Activated naive CD8-positive, alpha-beta T cell treated with anti-CD3 and anti-CD28 coated beads, Interleukin-2, amount 50 U/mL, for 24 hours (primary cell): ENCODE results near the gene FNTB.
A peak's percentile ranks its signal among the peaks of the same experiment; 100 is the strongest.

Experiments
- ATAC-seq: fragments of 150-1000 bp; cut with Tn5 transposase; one replicate; pipeline ENCODE4 v1.10.0; 2021
- DNase-seq: peaks from one replicate; pipeline ENCODE4 v3.0.0; 2021
- H3K27ac Mint-ChIP-seq: one replicate; pipeline ENCODE4 v1.8.0; 2021; ENCODE audit warnings: mild to moderate bottlenecking, mixed read lengths
- H3K27me3 Mint-ChIP-seq: one replicate; pipeline ENCODE4 v1.8.0; 2021; ENCODE audit warnings: mixed read lengths
- H3K36me3 Mint-ChIP-seq: one replicate; pipeline ENCODE4 v1.8.0; 2021; ENCODE audit warnings: low read depth, mixed read lengths
- H3K4me1 Mint-ChIP-seq: one replicate; pipeline ENCODE4 v1.8.0; 2021; ENCODE audit warnings: mixed read lengths
- H3K4me3 Mint-ChIP-seq: one replicate; pipeline ENCODE4 v1.8.0; 2021; ENCODE audit warnings: mild to moderate bottlenecking, moderate library complexity, mixed read lengths
- H3K9me3 Mint-ChIP-seq: one replicate; pipeline ENCODE4 v1.8.0; 2021; ENCODE audit warnings: mixed read lengths

Gene FNTB

GRCh38 chr14:64947710-64948611 lies 38.7 kb upstream of the FNTB start:
- Mint-ChIP-seq H3K9me3 (no peaks in the 10 kb centered on the region), H3K4me3 (no peak overlapping the region), H3K27ac (no peak overlapping the region), H3K4me1 (peaks cover 14% of the 10 kb centered on the region), H3K27me3 (no peaks in the 10 kb centered on the region), H3K36me3 (peaks cover 9% of the 10 kb centered on the region)
- ATAC-seq (no peak), DNase-seq (no peak)

GRCh38 chr14:64948612-64949210 lies 38.0 kb upstream of the FNTB start:
- Mint-ChIP-seq H3K27ac (no peak overlapping the region), H3K36me3 (peaks cover 9% of the 10 kb centered on the region), H3K9me3 (no peaks in the 10 kb centered on the region), H3K4me3 (no peak overlapping the region), H3K27me3 (no peaks in the 10 kb centered on the region), H3K4me1 (peaks cover 10% of the 10 kb centered on the region)
- no peak for ATAC-seq
- DNase-seq: no peak

- Mint-ChIP-seq H3K27me3 (no peaks in the 10 kb centered on the region), H3K27ac (no peak overlapping the region), H3K9me3 (no peaks in the 10 kb centered on the region), H3K36me3 (peaks cover 6% of the 10 kb centered on the region), H3K4me1 (peaks cover 6% of the 10 kb centered on the region), H3K4me3 (no peak overlapping the region)
- ATAC-seq (no peak), DNase-seq (no peak)
Observed at GRCh38 chr14:64950889-64951288, 35.8 kb upstream of the FNTB start.

DNA sequence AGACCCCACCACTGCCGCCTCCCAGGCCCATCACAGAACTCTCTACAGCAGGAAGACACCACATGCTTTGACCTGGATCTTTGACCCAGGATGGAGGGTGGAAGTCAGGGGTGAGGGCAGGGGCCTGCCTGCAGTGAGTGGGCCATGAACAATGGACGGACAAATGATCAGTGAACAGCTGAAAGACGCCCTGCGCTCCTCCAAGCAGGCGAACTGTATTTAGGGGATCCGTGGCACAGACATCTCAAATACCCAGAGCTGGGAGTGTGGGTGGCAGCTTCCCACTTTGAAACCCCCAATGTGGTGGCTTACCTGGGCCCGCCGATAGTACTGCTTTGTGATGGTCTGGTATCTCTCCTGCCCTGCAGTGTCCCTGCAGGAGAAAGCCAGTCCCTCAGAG lies 35.4 kb upstream of the FNTB start:
- ATAC-seq (no peak), DNase-seq (no peak)
- Mint-ChIP-seq H3K4me3 (no peak overlapping the region), H3K27ac (no peak overlapping the region), H3K36me3 (peaks cover 6% of the 10 kb centered on the region), H3K4me1 (peaks cover 6% of the 10 kb centered on the region), H3K27me3 (no peaks in the 10 kb centered on the region), H3K9me3 (no peaks in the 10 kb centered on the region)

DNA sequence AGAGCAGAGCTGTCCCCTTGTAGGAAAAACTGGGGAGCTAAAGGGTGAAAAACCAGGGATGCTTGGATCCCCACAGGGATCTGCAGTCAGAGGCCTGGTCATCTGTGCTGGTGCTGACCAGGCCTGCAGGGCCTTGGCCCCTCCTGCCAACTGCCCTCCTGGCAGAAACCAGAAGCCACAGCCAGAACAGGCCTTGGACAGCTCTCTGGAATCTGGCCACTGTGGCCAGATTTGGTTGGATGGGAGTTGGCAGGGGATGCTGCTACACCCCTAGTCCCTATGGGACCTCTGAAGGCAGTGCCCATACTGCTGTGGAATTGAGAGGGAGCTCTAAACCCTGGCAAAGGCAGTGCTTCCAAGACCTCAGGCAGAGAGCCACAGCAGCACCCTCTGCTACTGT lies 35.0 kb upstream of the FNTB start:
- no peak for ATAC-seq
- peaks cover 6% of the 10 kb centered on the region for H3K4me1 Mint-ChIP-seq
- H3K27me3 Mint-ChIP-seq: no peaks in the 10 kb centered on the region
- no peaks in the 10 kb centered on the region for H3K9me3 Mint-ChIP-seq
- no peak for DNase-seq
- H3K4me3 Mint-ChIP-seq: no peak overlapping the region
- H3K36me3 Mint-ChIP-seq: peaks cover 6% of the 10 kb centered on the region
- no peak overlapping the region for H3K27ac Mint-ChIP-seq

- Mint-ChIP-seq H3K27ac (no peak overlapping the region), H3K4me3 (no peak overlapping the region), H3K36me3 (peaks cover 6% of the 10 kb centered on the region), H3K27me3 (no peaks in the 10 kb centered on the region), H3K4me1 (peaks cover 6% of the 10 kb centered on the region), H3K9me3 (no peaks in the 10 kb centered on the region)
- ATAC-seq (peak; percentile 62), DNase-seq (no peak)
Observed at GRCh38 chr14:64952598-64953309, 33.9 kb upstream of the FNTB start.

GRCh38 chr14:64953310-64953654 lies 33.4 kb upstream of the FNTB start:
- H3K36me3 Mint-ChIP-seq: peaks cover 6% of the 10 kb centered on the region
- no peaks in the 10 kb centered on the region for H3K9me3 Mint-ChIP-seq
- ATAC-seq (no peak), DNase-seq (no peak)
- H3K27me3 Mint-ChIP-seq: no peaks in the 10 kb centered on the region
- H3K4me3 Mint-ChIP-seq: no peak overlapping the region
- H3K4me1 Mint-ChIP-seq: peaks cover 6% of the 10 kb centered on the region
- H3K27ac Mint-ChIP-seq: no peak overlapping the region

GRCh38 chr14:64953661-64954060 lies 33.0 kb upstream of the FNTB start:
- Mint-ChIP-seq H3K9me3 (no peaks in the 10 kb centered on the region), H3K27ac (no peak overlapping the region), H3K27me3 (no peaks in the 10 kb centered on the region), H3K36me3 (peaks cover 6% of the 10 kb centered on the region), H3K4me1 (peaks cover 6% of the 10 kb centered on the region), H3K4me3 (no peak overlapping the region)
- DNase-seq (no peak), ATAC-seq (no peak)

DNA sequence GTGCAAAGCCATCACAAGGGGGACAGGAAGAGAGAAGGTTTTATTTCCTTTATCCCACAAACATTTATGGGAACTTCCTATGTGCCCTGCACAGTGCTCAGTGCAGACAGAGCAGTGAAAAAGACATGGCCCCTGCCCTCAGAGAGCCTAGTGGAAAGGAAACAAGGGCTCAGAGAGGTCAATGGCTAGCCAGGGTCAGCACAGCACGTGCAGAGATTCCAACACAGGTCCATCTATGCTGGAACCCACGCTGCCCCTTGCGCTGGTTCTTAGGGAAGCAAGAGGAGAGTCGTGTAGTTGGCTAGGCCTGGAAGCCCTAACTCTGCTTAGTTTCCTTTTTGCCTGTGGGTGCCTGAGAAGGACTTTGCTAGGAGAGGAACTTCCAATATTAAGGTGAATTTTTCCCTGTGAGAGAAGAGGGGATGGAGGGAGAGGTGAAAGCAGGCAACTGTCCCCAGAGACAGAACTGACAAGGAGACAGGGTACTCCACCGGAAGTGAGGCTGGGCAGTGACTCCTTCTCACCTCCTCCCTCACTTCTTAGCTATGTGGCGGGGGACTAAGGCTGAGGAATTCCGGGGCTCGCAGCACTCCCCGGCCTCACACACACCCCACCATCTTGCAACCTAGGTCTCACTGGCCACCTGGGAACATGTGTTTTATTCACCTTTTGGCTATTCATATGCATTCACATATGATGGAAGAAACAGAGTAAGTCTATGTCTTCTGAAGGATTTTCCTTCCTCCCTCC lies 32.0 kb upstream of the FNTB start:
- Mint-ChIP-seq H3K4me3 (no peak overlapping the region), H3K27ac (no peak overlapping the region)
- DNase-seq: no peak

GRCh38 chr14:64955297-64955696 lies 31.4 kb upstream of the FNTB start:
- no peaks in the 10 kb centered on the region for H3K9me3 Mint-ChIP-seq
- no peak overlapping the region for H3K4me3 Mint-ChIP-seq
- DNase-seq (no peak), ATAC-seq (no peak)
- H3K4me1 Mint-ChIP-seq: peaks cover 6% of the 10 kb centered on the region
- H3K27ac Mint-ChIP-seq: no peak overlapping the region
- no peaks in the 10 kb centered on the region for H3K27me3 Mint-ChIP-seq
- H3K36me3 Mint-ChIP-seq: no peaks in the 10 kb centered on the region

More for the DNA sequence above, 32.0 kb upstream of the FNTB start:
- Mint-ChIP-seq H3K27me3 (no peaks in the 10 kb centered on the region), H3K4me1 (peaks cover 6% of the 10 kb centered on the region), H3K9me3 (no peaks in the 10 kb centered on the region), H3K36me3 (peaks cover 2% of the 10 kb centered on the region)
- no peak for ATAC-seq

GRCh38 chr14:64956697-64957406 lies 29.8 kb upstream of the FNTB start:
- no peak overlapping the region for H3K27ac Mint-ChIP-seq
- H3K9me3 Mint-ChIP-seq: no peaks in the 10 kb centered on the region
- ATAC-seq (no peak), DNase-seq (no peak)
- no peak overlapping the region for H3K4me3 Mint-ChIP-seq
- peaks cover 6% of the 10 kb centered on the region for H3K4me1 Mint-ChIP-seq
- no peaks in the 10 kb centered on the region for H3K36me3 Mint-ChIP-seq
- no peaks in the 10 kb centered on the region for H3K27me3 Mint-ChIP-seq

GRCh38 chr14:64958201-64958600 lies 28.5 kb upstream of the FNTB start:
- H3K9me3 Mint-ChIP-seq: no peaks in the 10 kb centered on the region
- ATAC-seq (no peak), DNase-seq (no peak)
- no peaks in the 10 kb centered on the region for H3K27me3 Mint-ChIP-seq
- H3K4me3 Mint-ChIP-seq: no peak overlapping the region
- H3K36me3 Mint-ChIP-seq: no peaks in the 10 kb centered on the region
- H3K27ac Mint-ChIP-seq: no peak overlapping the region
- peaks cover 2% of the 10 kb centered on the region for H3K4me1 Mint-ChIP-seq

DNA sequence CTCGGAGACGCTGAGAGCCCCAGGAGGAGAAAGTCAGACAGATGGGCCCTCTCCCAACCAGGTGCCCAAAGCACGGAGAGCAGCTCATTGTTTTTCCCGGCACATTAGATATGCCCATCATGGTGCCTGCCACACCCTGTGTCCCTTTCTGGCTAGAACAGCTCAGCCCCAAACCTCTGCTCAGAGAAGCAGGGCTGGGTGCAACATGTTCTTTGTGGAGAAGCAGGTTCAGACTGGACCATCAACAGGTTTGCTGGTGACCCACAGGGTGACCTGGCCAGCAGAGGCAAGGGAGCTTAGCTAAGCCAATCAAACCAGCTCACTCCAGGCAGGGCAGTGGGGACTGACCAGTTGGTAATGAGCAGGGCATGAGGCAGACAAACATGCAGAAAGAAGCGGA lies 28.0 kb upstream of the FNTB start:
- Mint-ChIP-seq H3K36me3 (no peaks in the 10 kb centered on the region), H3K27me3 (no peaks in the 10 kb centered on the region), H3K9me3 (no peaks in the 10 kb centered on the region), H3K4me3 (no peak overlapping the region), H3K4me1 (peaks cover 2% of the 10 kb centered on the region), H3K27ac (no peak overlapping the region)
- no peak for DNase-seq
- ATAC-seq: no peak

DNA sequence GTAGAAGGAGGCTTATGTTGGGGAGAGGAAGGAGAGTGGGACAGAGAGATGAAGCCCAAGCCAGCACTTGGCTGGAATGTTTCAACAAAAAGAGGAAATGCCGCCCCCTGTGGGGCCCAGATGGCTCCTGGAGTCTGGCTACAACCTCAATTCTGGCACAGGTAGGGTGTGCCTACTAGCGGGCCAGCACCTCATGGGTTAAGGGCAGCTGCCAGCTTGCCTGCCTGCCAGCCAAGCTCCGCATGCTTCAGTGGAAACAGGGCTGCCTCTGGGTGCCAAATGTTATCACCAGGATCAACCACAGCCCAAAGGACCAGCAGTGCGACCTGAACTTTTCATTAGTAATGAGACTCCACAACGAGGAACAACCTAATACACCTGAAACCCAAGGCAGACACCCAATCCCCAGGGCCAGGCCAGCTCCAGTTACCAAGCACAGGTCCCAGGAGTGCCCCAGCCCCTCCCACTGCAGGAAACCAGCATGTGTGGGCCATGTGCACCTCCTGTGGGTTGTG lies 25.9 kb upstream of the FNTB start:
- no peak for DNase-seq
- ATAC-seq: no peak
- no peaks in the 10 kb centered on the region for H3K36me3 Mint-ChIP-seq
- H3K4me1 Mint-ChIP-seq: no peaks in the 10 kb centered on the region
- H3K9me3 Mint-ChIP-seq: no peaks in the 10 kb centered on the region
- H3K4me3 Mint-ChIP-seq: no peak overlapping the region
- no peaks in the 10 kb centered on the region for H3K27me3 Mint-ChIP-seq
- no peak overlapping the region for H3K27ac Mint-ChIP-seq
